NT2/D1 (cell line): ENCODE data around the gene MYL11.

ENCODE experiments used
- YY1 ChIP-seq: IDR thresholded peaks from 2 replicates; pipeline ENCODE4 v1.6.1; 2011; ENCODE audit not compliant: insufficient read length, insufficient read depth
- ZNF274 ChIP-seq: IDR thresholded peaks from 2 replicates; pipeline ENCODE4 v1.6.1; 2011; ENCODE audit warnings: mild to moderate bottlenecking, low read depth, low read length

DNA sequence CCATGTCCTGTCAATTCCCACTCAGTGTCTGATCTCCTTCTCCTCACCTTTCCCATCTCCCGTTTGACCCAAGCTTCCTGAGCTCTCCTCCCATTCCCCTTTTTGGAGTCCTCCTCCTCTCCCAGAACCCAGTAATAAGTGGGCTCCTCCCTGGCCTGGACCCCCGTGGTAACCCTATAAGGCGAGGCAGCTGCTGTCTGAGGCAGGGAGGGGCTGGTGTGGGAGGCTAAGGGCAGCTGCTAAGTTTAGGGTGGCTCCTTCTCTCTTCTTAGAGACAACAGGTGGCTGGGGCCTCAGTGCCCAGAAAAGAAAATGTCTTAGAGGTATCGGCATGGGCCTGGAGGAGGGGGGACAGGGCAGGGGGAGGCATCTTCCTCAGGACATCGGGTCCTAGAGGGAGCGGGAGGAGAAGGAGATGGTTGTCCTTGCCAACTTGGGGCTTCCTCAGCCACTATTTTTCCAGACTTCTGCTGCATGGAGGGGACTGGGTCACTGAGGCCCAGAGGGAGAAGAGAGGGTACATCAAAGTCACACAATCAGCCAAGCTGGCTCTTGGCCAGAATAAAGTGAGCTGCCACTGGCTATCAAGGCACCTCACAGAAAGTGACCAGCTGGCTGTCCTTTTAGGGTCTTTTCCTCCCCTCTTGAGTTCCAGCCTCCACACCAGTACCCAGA is 2.4 kb upstream of the MYL11 start:
- TF ChIP-seq ZNF274 (no peak), YY1 (no peak)
